OCI-LY3 (cell line): ENCODE results near the gene ARNT2.

Experiments used
- H2AFZ ChIP-seq: fragments of 200-600, 300-600 bp; shearing (Covaris generic); 2 replicates; pipeline ENCODE4 v1.6.0; 2014; ENCODE audit warnings: antibody characterized with exemption, low read depth, low read length
- H3K27ac ChIP-seq: fragments of 200-600, 300-600 bp; sonication (generic); 2 replicates; pipeline ENCODE4 v1.5.1; 2014; ENCODE audit warnings: mild to moderate bottlenecking, low read length, moderate library complexity, mixed read lengths
- H3K27me3 ChIP-seq: fragments of 200-600, 300-600 bp; sonication (generic); 2 replicates; pipeline ENCODE4 v1.6.1; 2014; ENCODE audit warnings: low read depth, low read length, mixed read lengths
- H3K36me3 ChIP-seq: fragments of 200-600, 300-600 bp; sonication (generic); replicated peaks from 2 replicates; pipeline ENCODE3; 2014; ENCODE audit warnings: low read depth, low read length, mixed read lengths
- H3K4me1 ChIP-seq: fragments of 300-600, 200-600 bp; sonication (generic); 2 replicates; pipeline ENCODE4 v1.6.1; 2014; ENCODE audit warnings: low read length, mixed read lengths
- H3K4me2 ChIP-seq: fragments of 200-600, 300-600 bp; sonication (generic); 2 replicates; pipeline ENCODE4 v1.6.1; 2014; ENCODE audit warnings: low read length, mixed read lengths
- H3K4me3 ChIP-seq: fragments of 300-600, 200-600 bp; sonication (generic); 2 replicates; pipeline ENCODE4 v1.5.1; 2014; ENCODE audit warnings: antibody characterized with exemption, mild to moderate bottlenecking, low read length, moderate library complexity
- H3K79me2 ChIP-seq: fragments of 300-600, 200-600 bp; shearing (Covaris generic); 2 replicates; pipeline ENCODE4 v1.6.1; 2014; ENCODE audit warnings: mild to moderate bottlenecking, low read length, mixed read lengths
- H3K9ac ChIP-seq: fragments of 300-600, 200-600 bp; shearing (Covaris generic); 2 replicates; pipeline ENCODE4 v1.6.0; 2014; ENCODE audit warnings: mild to moderate bottlenecking, low read length, moderate library complexity
- H3K9me3 ChIP-seq: fragments of 200-600, 300-600 bp; shearing (Covaris generic); 2 replicates; pipeline ENCODE4 v1.6.1; 2014; ENCODE audit warnings: low read length, mixed read lengths; ENCODE audit not compliant: insufficient read depth
- H4K20me1 ChIP-seq: fragments of 200-600, 300-600 bp; sonication (generic); 2 replicates; pipeline ENCODE4 v1.6.1; 2016; ENCODE audit warnings: low read length, mixed read lengths; ENCODE audit not compliant: insufficient read depth
- EZH2phosphoT487 ChIP-seq: fragments of 200-600 bp; shearing (Covaris generic); IDR thresholded peaks from 2 replicates; pipeline ENCODE4 v1.6.1; 2018; ENCODE audit warnings: antibody characterized with exemption, mixed run types, low read depth
- TF ChIP-seq, protein P1 (sequence below): fragments of 200-600, 300-600 bp; sonication (generic); IDR thresholded peaks from 2 replicates; pipeline ENCODE4 v1.5.1; 2014; ENCODE audit warnings: antibody characterized with exemption, low read length, low read depth

The ARNT2 gene

GRCh38 chr15:80554560-80554959 is 150.4 kb downstream of the ARNT2 start:
- peaks cover 23% of the 10 kb centered on the region for H3K4me1 ChIP-seq
- no peak overlapping the region for H3K27ac ChIP-seq
- no peak overlapping the region for H2AFZ ChIP-seq
- H3K4me2 ChIP-seq: no peak overlapping the region
- no peak overlapping the region for H3K4me3 ChIP-seq
- no peak for TF ChIP-seq EZH2phosphoT487
- TF ChIP-seq, protein P1, sequence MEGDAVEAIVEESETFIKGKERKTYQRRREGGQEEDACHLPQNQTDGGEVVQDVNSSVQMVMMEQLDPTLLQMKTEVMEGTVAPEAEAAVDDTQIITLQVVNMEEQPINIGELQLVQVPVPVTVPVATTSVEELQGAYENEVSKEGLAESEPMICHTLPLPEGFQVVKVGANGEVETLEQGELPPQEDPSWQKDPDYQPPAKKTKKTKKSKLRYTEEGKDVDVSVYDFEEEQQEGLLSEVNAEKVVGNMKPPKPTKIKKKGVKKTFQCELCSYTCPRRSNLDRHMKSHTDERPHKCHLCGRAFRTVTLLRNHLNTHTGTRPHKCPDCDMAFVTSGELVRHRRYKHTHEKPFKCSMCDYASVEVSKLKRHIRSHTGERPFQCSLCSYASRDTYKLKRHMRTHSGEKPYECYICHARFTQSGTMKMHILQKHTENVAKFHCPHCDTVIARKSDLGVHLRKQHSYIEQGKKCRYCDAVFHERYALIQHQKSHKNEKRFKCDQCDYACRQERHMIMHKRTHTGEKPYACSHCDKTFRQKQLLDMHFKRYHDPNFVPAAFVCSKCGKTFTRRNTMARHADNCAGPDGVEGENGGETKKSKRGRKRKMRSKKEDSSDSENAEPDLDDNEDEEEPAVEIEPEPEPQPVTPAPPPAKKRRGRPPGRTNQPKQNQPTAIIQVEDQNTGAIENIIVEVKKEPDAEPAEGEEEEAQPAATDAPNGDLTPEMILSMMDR: no peak
- no peak overlapping the region for H3K9ac ChIP-seq
- no peaks in the 10 kb centered on the region for H4K20me1 ChIP-seq
- H3K27me3 ChIP-seq: no peaks in the 10 kb centered on the region
- no peaks in the 10 kb centered on the region for H3K36me3 ChIP-seq
- H3K9me3 ChIP-seq: no peaks in the 10 kb centered on the region
- H3K79me2 ChIP-seq: no peaks in the 10 kb centered on the region

GRCh38 chr15:80556694-80557367 is 152.6 kb downstream of the ARNT2 start:
- no peak overlapping the region for H2AFZ ChIP-seq
- peaks cover under 1% of the 10 kb centered on the region; the same call in 1 of the 2 replicates for H3K4me1 ChIP-seq
- TF ChIP-seq EZH2phosphoT487: no peak
- TF ChIP-seq, protein P1: no peak
- H4K20me1 ChIP-seq: no peaks in the 10 kb centered on the region
- no peaks in the 10 kb centered on the region for H3K36me3 ChIP-seq
- H3K4me3 ChIP-seq: no peak overlapping the region
- H3K4me2 ChIP-seq: no peak overlapping the region
- no peak overlapping the region for H3K27ac ChIP-seq
- H3K79me2 ChIP-seq: no peaks in the 10 kb centered on the region
- no peaks in the 10 kb centered on the region for H3K27me3 ChIP-seq
- H3K9ac ChIP-seq: no peak overlapping the region
- H3K9me3 ChIP-seq: no peaks in the 10 kb centered on the region

GRCh38 chr15:80557441-80558234 is 153.5 kb downstream of the ARNT2 start:
- H3K27ac ChIP-seq: no peak overlapping the region
- no peaks in the 10 kb centered on the region for H4K20me1 ChIP-seq
- no peak overlapping the region for H3K9ac ChIP-seq
- no peaks in the 10 kb centered on the region for H3K4me1 ChIP-seq
- no peaks in the 10 kb centered on the region for H3K79me2 ChIP-seq
- H3K36me3 ChIP-seq: no peaks in the 10 kb centered on the region
- H3K4me2 ChIP-seq: no peak overlapping the region
- no peak for TF ChIP-seq EZH2phosphoT487
- TF ChIP-seq, protein P1: no peak
- no peaks in the 10 kb centered on the region for H3K9me3 ChIP-seq
- no peaks in the 10 kb centered on the region for H3K27me3 ChIP-seq
- no peak overlapping the region for H2AFZ ChIP-seq
- H3K4me3 ChIP-seq: no peak overlapping the region

GRCh38 chr15:80558631-80559319 is 154.6 kb downstream of the ARNT2 start:
- H3K4me2 ChIP-seq: no peak overlapping the region
- no peaks in the 10 kb centered on the region for H4K20me1 ChIP-seq
- no peak for TF ChIP-seq EZH2phosphoT487
- TF ChIP-seq, protein P1: no peak
- no peak overlapping the region for H2AFZ ChIP-seq
- no peaks in the 10 kb centered on the region for H3K9me3 ChIP-seq
- no peaks in the 10 kb centered on the region for H3K27me3 ChIP-seq
- no peaks in the 10 kb centered on the region for H3K4me1 ChIP-seq
- no peaks in the 10 kb centered on the region for H3K79me2 ChIP-seq
- H3K9ac ChIP-seq: no peak overlapping the region
- no peak overlapping the region for H3K27ac ChIP-seq
- H3K36me3 ChIP-seq: no peaks in the 10 kb centered on the region
- H3K4me3 ChIP-seq: no peak overlapping the region
